Epithelial cell of esophagus (primary cell): ENCODE data around the gene KRTAP5-3.

Experiments
- DNase-seq: peaks from one replicate; pipeline ENCODE4 v3.0.0; 2010; ENCODE audit warnings: low read depth
- H3K4me3 ChIP-seq: 2 replicates; pipeline ENCODE4 v1.5.1; 2011; ENCODE audit warnings: mild to moderate bottlenecking, low read length, control low read depth
- TF ChIP-seq, protein P1 (sequence below): IDR thresholded peaks from 2 replicates; pipeline ENCODE4 v1.5.1; 2011; ENCODE audit warnings: low read depth, mild to moderate bottlenecking, low read length, control low read depth, inconsistent platforms; ENCODE audit not compliant: insufficient read depth; ENCODE audit errors: missing control alignments

KRTAP5-3 gene

DNA sequence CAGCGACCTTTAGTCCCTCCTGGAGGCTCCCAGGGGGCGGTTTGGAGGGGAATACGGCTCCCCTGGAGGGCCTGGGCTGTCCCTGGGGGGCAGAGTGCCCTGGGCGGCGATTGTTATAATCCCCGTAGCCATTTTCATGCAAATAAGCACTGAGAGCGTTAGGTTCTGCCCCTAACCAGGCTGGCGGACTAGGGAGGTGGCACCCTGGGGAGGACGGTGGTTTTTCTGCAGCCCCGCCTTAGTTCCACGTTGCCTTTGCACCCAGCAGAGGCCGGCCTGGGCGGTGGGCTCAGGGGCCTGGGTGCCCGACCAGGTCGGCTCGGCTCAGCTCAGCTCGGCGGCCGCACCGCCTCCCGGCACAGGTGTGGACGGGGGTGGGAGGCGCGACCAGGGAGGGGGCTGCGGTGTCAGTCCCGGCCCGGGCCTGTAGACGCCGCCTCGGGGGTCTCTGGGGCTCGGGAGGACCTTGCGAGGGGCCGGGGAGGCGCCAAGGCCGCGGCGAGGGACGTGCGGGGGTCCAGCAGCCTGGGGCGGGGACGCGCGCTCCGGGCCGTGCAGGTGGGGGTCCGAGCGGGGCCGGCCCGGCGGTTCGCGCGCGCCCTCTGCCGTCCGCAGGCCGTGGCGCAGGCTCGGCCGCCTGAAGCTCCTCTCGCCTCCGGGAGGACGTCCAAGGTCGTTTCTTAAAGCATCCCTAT is 33.9 kb downstream of the KRTAP5-3 start:
- DNase-seq, result peak; percentile 44
- peak overlapping the region; percentile 10 for H3K4me3 ChIP-seq
- TF ChIP-seq, protein P1, sequence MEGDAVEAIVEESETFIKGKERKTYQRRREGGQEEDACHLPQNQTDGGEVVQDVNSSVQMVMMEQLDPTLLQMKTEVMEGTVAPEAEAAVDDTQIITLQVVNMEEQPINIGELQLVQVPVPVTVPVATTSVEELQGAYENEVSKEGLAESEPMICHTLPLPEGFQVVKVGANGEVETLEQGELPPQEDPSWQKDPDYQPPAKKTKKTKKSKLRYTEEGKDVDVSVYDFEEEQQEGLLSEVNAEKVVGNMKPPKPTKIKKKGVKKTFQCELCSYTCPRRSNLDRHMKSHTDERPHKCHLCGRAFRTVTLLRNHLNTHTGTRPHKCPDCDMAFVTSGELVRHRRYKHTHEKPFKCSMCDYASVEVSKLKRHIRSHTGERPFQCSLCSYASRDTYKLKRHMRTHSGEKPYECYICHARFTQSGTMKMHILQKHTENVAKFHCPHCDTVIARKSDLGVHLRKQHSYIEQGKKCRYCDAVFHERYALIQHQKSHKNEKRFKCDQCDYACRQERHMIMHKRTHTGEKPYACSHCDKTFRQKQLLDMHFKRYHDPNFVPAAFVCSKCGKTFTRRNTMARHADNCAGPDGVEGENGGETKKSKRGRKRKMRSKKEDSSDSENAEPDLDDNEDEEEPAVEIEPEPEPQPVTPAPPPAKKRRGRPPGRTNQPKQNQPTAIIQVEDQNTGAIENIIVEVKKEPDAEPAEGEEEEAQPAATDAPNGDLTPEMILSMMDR, result peak; percentile 54

DNA sequence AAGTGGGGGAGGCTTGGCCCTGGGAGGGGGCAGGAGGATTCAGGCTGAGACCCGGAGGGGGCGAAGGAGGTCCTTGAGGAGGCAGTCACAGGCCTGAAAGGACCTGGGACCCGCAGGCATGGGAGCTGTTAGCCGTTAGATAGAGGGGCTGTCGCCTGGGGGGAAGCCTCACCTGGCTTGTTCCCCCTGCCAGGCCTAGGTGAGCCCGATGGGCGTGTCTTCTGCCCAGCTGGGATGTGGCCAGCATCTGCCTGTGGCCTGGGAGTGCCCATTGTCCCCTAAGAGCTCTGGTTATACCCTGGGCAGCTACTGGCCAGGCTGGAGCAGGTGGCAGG is 34.4 kb downstream of the KRTAP5-3 start:
- peak; percentile 15 for DNase-seq
- TF ChIP-seq, protein P1, result no peak
- peak overlapping the region; percentile 10 for H3K4me3 ChIP-seq

DNA sequence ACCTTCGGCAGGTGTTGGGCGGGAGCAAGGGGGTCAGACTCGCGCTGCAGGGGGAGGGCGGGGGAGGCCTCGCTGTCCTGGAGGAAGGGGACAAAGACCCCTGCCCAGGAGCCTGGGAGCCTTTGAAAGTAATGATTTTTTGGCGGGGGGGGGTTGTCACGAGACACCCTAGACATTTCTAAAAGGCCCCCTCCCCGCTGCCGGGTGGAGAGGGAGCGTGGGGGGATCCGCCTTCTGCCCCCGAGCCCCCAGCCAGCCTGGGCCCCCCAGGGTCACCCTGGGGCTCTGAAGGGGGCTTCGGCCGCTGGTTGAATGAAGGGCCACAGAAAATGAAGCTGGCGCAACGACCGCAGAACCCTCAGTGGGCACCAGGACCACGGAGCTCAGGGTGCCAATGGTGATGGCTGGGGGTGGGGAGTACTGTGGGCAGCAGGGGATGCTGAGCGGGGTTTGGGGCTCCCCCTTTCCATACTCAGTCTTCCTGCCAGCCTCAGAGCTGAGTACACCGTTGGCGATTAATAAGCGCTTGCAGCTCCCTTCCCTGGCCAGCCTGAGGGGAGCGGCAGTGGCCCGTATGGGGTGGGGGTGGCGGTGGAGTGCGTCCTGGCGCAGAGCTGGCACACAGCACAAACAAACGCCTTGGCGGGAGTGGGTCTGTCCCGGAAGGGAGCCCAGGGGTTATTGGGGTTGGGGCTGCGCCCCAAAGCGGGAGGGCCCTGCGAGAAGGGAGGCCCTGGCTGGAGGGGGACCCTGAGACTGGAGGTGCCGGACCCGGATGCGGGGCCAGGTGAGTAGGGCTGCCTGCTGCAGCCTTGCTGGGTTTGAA is 35.0 kb downstream of the KRTAP5-3 start:
- peak; percentile 41 for DNase-seq
- TF ChIP-seq, protein P1, result no peak
- H3K4me3 ChIP-seq, result peak overlapping the region; percentile 25

DNA sequence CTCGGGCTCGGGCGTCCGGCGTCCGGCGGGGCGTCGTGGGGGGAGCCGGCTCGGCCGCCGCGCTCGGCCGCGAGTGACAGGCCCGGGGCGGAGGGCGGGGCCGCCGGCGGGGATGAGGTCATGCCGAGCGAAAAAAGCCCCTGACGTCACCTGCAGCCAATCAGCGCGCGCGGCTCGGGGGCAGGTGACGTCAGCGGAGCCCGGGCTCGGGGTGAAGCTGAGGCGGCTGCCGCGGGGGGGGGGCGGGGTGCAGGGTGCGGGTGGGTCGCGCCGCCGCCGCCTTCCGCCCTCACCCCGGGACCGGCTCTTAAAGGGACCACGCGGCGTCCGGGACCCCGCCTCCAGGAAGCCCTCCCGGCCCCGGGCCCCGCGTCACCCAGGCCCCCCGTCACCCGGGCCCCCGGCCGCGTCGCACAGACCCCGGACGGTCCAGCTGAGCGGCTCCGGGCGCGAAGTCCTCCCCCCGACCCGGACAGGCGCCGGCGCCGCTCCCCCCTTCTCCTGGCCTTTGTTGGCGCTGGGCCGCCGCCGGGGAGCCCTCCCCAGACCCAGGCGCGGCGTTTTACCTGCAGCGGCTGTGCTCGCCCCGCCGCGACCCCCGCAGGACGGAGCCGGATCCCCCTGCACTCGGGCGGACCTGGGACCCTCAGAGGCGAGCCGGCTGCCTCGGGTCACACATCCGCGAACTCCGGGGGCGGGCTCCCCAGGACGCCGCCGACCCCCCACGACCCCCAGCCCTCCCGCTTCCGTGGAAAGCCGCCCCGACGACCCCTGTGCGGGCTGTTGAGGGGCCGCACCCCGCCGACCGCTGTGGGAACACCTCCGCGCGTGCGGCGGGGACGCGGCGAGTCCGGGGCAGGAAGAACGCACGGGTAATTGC is 35.8 kb downstream of the KRTAP5-3 start, which contains the start of gene DUSP8:
TSS of gene DUSP8 (minus strand) at position 75 of the 880 bp plus-strand sequence. CDS start 6,445 bp downstream, outside the sequence.
- peak; percentile 90 for DNase-seq
- TF ChIP-seq, protein P1, result no peak
- peak within 1 kb of the TSS; percentile 44 for H3K4me3 ChIP-seq

DNA sequence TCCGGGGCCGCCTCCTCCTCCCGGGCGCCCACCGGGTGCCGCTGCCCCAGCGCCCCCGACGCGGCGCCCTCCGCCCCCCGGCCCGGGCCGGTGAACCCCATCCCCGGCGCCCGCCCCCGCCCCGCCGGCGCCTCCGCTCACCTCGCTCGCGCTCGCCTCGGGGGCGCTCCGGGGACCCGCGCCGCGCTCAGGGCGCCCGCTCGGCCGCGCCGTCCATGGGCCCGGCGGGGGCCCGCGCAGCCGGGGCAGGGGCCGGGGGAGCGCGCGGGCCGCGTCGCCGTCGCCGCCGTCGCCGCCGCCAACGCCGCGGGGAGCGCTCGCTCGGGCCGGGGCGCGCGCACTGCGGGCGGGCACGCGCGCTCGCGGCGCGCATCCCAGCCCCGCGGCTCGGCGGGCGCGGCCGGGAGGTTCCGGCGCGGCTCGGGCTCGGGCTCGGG is 36.5 kb downstream of the KRTAP5-3 start:
- H3K4me3 ChIP-seq, result peak overlapping the region; percentile 44
- TF ChIP-seq, protein P1, result no peak
- DNase-seq, result no peak

DNA sequence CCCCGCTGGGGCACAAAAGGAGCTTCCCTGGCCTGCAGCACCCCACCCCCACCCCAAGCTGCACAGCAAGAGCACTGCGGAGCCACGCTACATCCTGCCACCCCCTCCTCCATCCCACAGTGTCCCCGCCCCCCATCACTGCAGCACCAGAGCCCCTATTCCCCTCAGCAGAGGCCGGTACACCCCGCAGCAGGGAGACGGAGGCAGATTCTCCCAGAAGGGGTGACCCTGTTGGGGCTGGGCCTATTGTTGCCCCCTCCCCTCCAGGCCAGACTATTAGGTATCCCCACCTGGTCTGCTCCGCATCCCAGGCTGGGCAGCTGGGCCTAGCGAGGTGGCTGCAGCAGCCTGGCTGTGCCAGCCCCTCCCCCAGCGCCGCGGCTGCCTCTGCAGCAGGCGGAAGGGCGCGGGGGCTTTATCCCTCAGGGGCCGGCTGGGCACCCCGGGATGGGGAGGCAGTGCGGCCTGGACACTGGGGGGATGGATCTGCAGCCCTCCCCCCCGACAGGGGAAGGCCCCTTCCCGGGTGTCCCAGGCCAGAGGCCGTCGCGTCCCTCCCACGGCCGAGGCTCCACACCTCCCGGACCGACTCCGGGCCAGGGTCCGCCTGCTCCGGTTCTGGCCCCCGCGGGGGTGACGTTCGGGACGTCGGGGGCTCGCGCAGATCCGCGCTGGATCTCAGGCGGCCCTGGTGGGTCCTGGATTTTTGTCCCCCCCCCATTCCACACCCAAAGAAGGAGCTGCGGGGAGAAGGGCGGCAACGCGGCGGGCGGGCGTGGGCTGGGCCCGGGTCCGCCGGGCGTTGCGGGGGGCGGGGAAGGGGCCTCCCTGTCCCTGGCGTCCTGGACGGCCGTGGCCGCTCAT is 37.1 kb downstream of the KRTAP5-3 start:
- TF ChIP-seq, protein P1, result no peak
- H3K4me3 ChIP-seq, result peak overlapping the region; percentile 44
- no peak for DNase-seq
